Panc1 (cell line): Measurements from ENCODE around the gene CCM2L. TPM values are rescaled to one million over a fixed set of nuclear protein-coding genes. Genes with fewer than 3 reads are reported as not detected.

ENCODE experiments used
- ATAC-seq: fragments of 200-7000 bp; cut with Tn5 transposase; 2 replicates; pipeline ENCODE4 v1.9.1; 2020; ENCODE audit warnings: mild to moderate bottlenecking, moderate library complexity
- BruUV-seq: library from RNA; stranded (reverse); fragments of 400-500 nt; replicated peaks from 2 replicates; lab custom pipeline; 2021; lab: Mats Ljungman, UMichigan
- CTCF ChIA-PET: fragments of 300-600 bp; sonication (Branson Sonifier 250); formaldehyde crosslinking; loops from one replicate; lab custom pipeline; 2022; ENCODE audit warnings: antibody characterized with exemption; lab: Charles Lee
- POLR2A ChIA-PET: fragments of 300-600 bp; sonication (Branson Sonifier 250); formaldehyde crosslinking; loops from one replicate; lab custom pipeline; 2022; ENCODE audit warnings: antibody characterized with exemption; lab: Charles Lee
- DNase-seq: peaks from one replicate; pipeline ENCODE4 v3.0.0-alpha.2; 2010; ENCODE audit warnings: low read depth, low spot score
- H3K27ac ChIP-seq: 2 replicates; pipeline ENCODE4 v1.5.1; 2011; ENCODE audit warnings: mild to moderate bottlenecking, low read length, inconsistent platforms
- H3K27me3 ChIP-seq: fragments of 200-500 bp; sonication (Bioruptor generic); 2 replicates; pipeline ENCODE4 v1.6.0; 2014; ENCODE audit warnings: low read length, inconsistent platforms; ENCODE audit not compliant: control insufficient read depth, insufficient read depth
- H3K36me3 ChIP-seq: fragments of 200-500 bp; sonication (Bioruptor generic); 2 replicates; pipeline ENCODE4 v1.5.1; 2014; ENCODE audit warnings: inconsistent platforms, mild to moderate bottlenecking, low read length, moderate library complexity; ENCODE audit not compliant: control insufficient read depth, insufficient read depth
- H3K4me1 ChIP-seq: 2 replicates; pipeline ENCODE4 v1.5.1; 2011; ENCODE audit warnings: inconsistent platforms, mild to moderate bottlenecking, low read length, moderate library complexity; ENCODE audit not compliant: control insufficient read depth, insufficient read depth
- H3K4me3 ChIP-seq, 2 experiments: 2 replicates each; pipeline ENCODE4 v1.5.1; 2011 to 2012; ENCODE audit warnings: low read depth in 2 of 2, low read length in 2 of 2, mild to moderate bottlenecking in 2 of 2, inconsistent platforms in 1 of 2, moderate library complexity in 1 of 2
- H3K9me3 ChIP-seq: fragments of 200-500 bp; sonication (Bioruptor generic); 2 replicates; pipeline ENCODE4 v1.5.1; 2014; ENCODE audit warnings: low read depth, mild to moderate bottlenecking, inconsistent platforms, low read length, moderate library complexity; ENCODE audit not compliant: control insufficient read depth, insufficient read depth
- CTCF ChIP-seq: fragments of 450-650 bp; IDR thresholded peaks from 2 replicates; pipeline ENCODE4 v1.5.1; 2017; ENCODE audit warnings: mild to moderate bottlenecking
- POLR2AphosphoS5 ChIP-seq: IDR thresholded peaks from 2 replicates; pipeline ENCODE4 v1.6.1; 2012; ENCODE audit warnings: mild to moderate bottlenecking, low read depth, low read length, moderate library complexity
- REST ChIP-seq, 2 experiments: IDR thresholded peaks; 2 replicates each; pipeline ENCODE4 v1.6.1; 2011 to 2012; ENCODE audit warnings: low read depth in 2 of 2, control low read depth in 1 of 2, low read length in 1 of 2, mild to moderate bottlenecking in 1 of 2, moderate library complexity in 1 of 2; ENCODE audit not compliant: insufficient read depth in 1 of 2
- SIN3A ChIP-seq: IDR thresholded peaks from 2 replicates; pipeline ENCODE4 v1.6.1; 2012; ENCODE audit warnings: low read depth, mild to moderate bottlenecking, low read length, moderate library complexity, borderline replicate concordance; ENCODE audit not compliant: insufficient read depth
- TCF7L2 ChIP-seq: IDR thresholded peaks from 2 replicates; pipeline ENCODE4 v1.6.1; 2011; ENCODE audit warnings: mild to moderate bottlenecking, low read depth, low read length, inconsistent platforms
- in situ Hi-C: cut with HindIII; loops from 2 replicates; pipeline ENCODE4 v1.10.0; 2016; ENCODE audit warnings: low sequenced_read_pairs, low pct_unique_long_range_greater_than_20kb
- intact Hi-C: fragments of 100-400 bp; cut with micrococcal nuclease; formaldehyde crosslinking; loops from one replicate; pipeline ENCODE4 v1.10.0; 2022; ENCODE audit not compliant: unreplicated experiment
- total RNA-seq: library from RNA; stranded (reverse); gene quantifications from one replicate; pipeline ENCODE4 v1.2.1, GENCODE V29; 2021; ENCODE audit not compliant: unreplicated experiment

CCM2L gene
- total RNA-seq, 1 experiment from 2014 or later: 45.4 TPM

- TF ChIP-seq REST (IDR thresholded peaks at IDR 0.05; ENCODE audit: insufficient read depth in 1 of 2, low read depth in 2 of 2, low read length in 1 of 2) (no peak), SIN3A (no peak), CTCF (no peak), TCF7L2 (no peak), POLR2AphosphoS5 (no peak)
- no peak overlapping the region for H3K27ac ChIP-seq
- intact Hi-C loops (no loop called here), in situ Hi-C loops (no loop called here)
- no peak for DNase-seq
- H3K4me1 ChIP-seq: no peaks in the 10 kb centered on the region
- H3K4me3 ChIP-seq: no peak overlapping the region
- H3K27me3 ChIP-seq: no peaks in the 10 kb centered on the region
- ChIA-PET CTCF (no interaction called here), POLR2A (interaction anchor here (0.6 kb wide), 1 partner anchor 176 kb away, joined by 4 read pairs; no protein-coding TSS in a partner anchor)
- no peaks in the 10 kb centered on the region for H3K36me3 ChIP-seq
- BruUV-seq: no TSS peak
- H3K9me3 ChIP-seq: no peaks in the 10 kb centered on the region
- ATAC-seq: no peak
Observed at GRCh38 chr20:32075534-32075933, 65.3 kb downstream of the CCM2L start.

- TF ChIP-seq TCF7L2 (no peak), SIN3A (no peak), REST (IDR thresholded peaks at IDR 0.05; ENCODE audit: insufficient read depth in 1 of 2, low read depth in 2 of 2, low read length in 1 of 2) (no peak), CTCF (no peak), POLR2AphosphoS5 (no peak)
- POLR2A ChIA-PET: no interaction called here
- Histone ChIP-seq H3K9me3 (no peaks in the 10 kb centered on the region), H3K27me3 (peaks cover 3% of the 10 kb centered on the region; the same call in 1 of the 2 replicates), H3K27ac (no peak overlapping the region), H3K36me3 (no peaks in the 10 kb centered on the region), H3K4me1 (no peaks in the 10 kb centered on the region), H3K4me3 (no peak overlapping the region)
- DNase-seq (no peak), ATAC-seq (no peak)
- in situ Hi-C loops (no loop called here), intact Hi-C loops (no loop called here)
- CTCF ChIA-PET: no interaction called here
- BruUV-seq: no TSS peak
Observed at GRCh38 chr20:32077190-32077589, 67.0 kb downstream of the CCM2L start.
